PC-9 (cell line): ENCODE results near the gene DOCK1. TPM values are rescaled to one million over a fixed set of nuclear protein-coding genes. Genes with fewer than 3 reads are reported as not detected.

Source experiments
- BruUV-seq: library from RNA; stranded (reverse); fragments of 400-500 nt; replicated peaks from 2 replicates; lab custom pipeline; 2021; lab: Mats Ljungman, UMichigan
- CTCF ChIA-PET: fragments of 300-600 bp; sonication (Branson Sonifier 250); formaldehyde crosslinking; loops from one replicate; lab custom pipeline; 2022; ENCODE audit warnings: antibody characterized with exemption; lab: Charles Lee
- POLR2A ChIA-PET: fragments of 300-600 bp; sonication (Branson Sonifier 250); formaldehyde crosslinking; loops from one replicate; lab custom pipeline; 2022; ENCODE audit warnings: antibody characterized with exemption; ENCODE audit not compliant: unreplicated experiment; lab: Charles Lee
- DNase-seq, 2 experiments: peaks; one replicate each; pipeline versions ENCODE4 v3.0.0 to v3.0.0-alpha.2; 2015 to 2022; ENCODE audit warnings: mixed read lengths in 1 of 2
- H2AFZ ChIP-seq: fragments of 200-600 bp; sonication (generic); 2 replicates; pipeline ENCODE4 v1.8.1; 2017; ENCODE audit warnings: antibody characterized with exemption
- H3F3A ChIP-seq: fragments of 200-600 bp; sonication (generic); 2 replicates; pipeline ENCODE4 v1.8.1; 2017; ENCODE audit warnings: antibody characterized with exemption, mild to moderate bottlenecking, low read depth; ENCODE audit not compliant: insufficient read depth
- H3K27ac ChIP-seq: fragments of 200-600 bp; sonication (generic); 2 replicates; pipeline ENCODE4 v1.6.1; 2016; ENCODE audit warnings: mixed run types
- H3K27me3 ChIP-seq: fragments of 200-600 bp; sonication (generic); 2 replicates; pipeline ENCODE4 v1.6.1; 2016; ENCODE audit warnings: low read depth, mixed run types; ENCODE audit not compliant: insufficient read depth
- H3K36me3 ChIP-seq: fragments of 200-600 bp; sonication (generic); 2 replicates; pipeline ENCODE4 v1.6.1; 2016; ENCODE audit warnings: low read depth, mixed run types
- H3K4me1 ChIP-seq: fragments of 200-600 bp; sonication (generic); replicated peaks from 2 replicates; pipeline ENCODE4 v1.6.1; 2016; ENCODE audit warnings: mixed run types; ENCODE audit not compliant: insufficient read depth
- H3K4me2 ChIP-seq: fragments of 200-600 bp; sonication (generic); 2 replicates; pipeline ENCODE4 v1.6.1; 2017; ENCODE audit warnings: mixed run types
- H3K4me3 ChIP-seq: fragments of 200-600 bp; sonication (generic); 2 replicates; pipeline ENCODE4 v1.6.1; 2016; ENCODE audit warnings: mixed run types
- H3K79me2 ChIP-seq: fragments of 200-600 bp; sonication (generic); 2 replicates; pipeline ENCODE4 v1.6.1; 2017; ENCODE audit warnings: low read depth, mixed run types
- H3K9me2 ChIP-seq: fragments of 200-600 bp; sonication (generic); 2 replicates; pipeline ENCODE4 v1.8.1; 2017; ENCODE audit warnings: mild to moderate bottlenecking; ENCODE audit not compliant: insufficient read depth
- H3K9me3 ChIP-seq: fragments of 200-600 bp; sonication (generic); 2 replicates; pipeline ENCODE4 v1.8.1; 2016; ENCODE audit warnings: low read depth; ENCODE audit not compliant: insufficient read depth
- H4K20me1 ChIP-seq: fragments of 200-600 bp; sonication (generic); 2 replicates; pipeline ENCODE4 v1.8.1; 2017; ENCODE audit not compliant: insufficient read depth
- CTCF ChIP-seq: fragments of 200-600 bp; sonication (generic); conservative IDR thresholded peaks from 2 replicates; pipeline ENCODE4 v1.6.1; 2017; ENCODE audit warnings: mixed run types, antibody characterized with exemption, mild to moderate bottlenecking, moderate library complexity
- EZH2 ChIP-seq: fragments of 200-600 bp; sonication (generic); IDR thresholded peaks from 2 replicates; pipeline ENCODE4 v1.8.0; 2017; ENCODE audit warnings: antibody characterized with exemption, low read depth
- intact Hi-C: fragments of 100-400 bp; cut with micrococcal nuclease; formaldehyde crosslinking; loops from one replicate; pipeline ENCODE4 v1.10.0; 2022; ENCODE audit not compliant: unreplicated experiment
- total RNA-seq: library from RNA; stranded (reverse); gene quantifications from 2 replicates; pipeline ENCODE4 v1.2.3, GENCODE V29; 2021

Gene DOCK1
- total RNA-seq, 1 experiment from 2014 or later = 24.8 TPM

DNA sequence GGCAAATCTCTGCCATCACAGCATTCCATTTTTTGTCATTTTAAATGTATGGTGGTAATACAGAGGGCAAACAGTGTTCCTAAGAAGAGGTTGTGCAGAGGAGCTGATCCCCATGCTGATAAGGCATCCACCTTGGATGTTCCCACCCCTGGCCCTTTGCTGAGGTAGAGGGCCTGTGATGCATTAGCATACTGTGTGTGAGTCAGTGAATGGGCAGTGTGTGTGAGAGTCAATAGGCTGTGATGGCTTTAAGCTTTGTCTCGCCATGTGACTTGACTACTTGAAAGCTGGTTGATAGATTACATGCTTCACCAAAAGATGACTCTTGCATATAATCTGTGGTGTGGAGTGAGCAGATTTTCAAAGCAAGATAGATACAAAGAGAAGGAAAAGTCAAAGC, 209.9 kb downstream of the DOCK1 start:
- no peak overlapping the region for H3K27ac ChIP-seq
- no peak overlapping the region for H2AFZ ChIP-seq
- POLR2A ChIA-PET = no interaction called here
- DNase-seq = no peak
- intact Hi-C loops = no loop called here
- H3K36me3 ChIP-seq = no peaks in the 10 kb centered on the region
- H3F3A ChIP-seq = no peaks in the 10 kb centered on the region
- 0 out of 2 replicates have a peak, but pooled peaks cover 7% of the 10 kb centered on the region for H4K20me1 ChIP-seq
- no peaks in the 10 kb centered on the region for H3K27me3 ChIP-seq
- H3K4me3 ChIP-seq = no peak overlapping the region
- H3K9me2 ChIP-seq = no peaks in the 10 kb centered on the region
- no peaks in the 10 kb centered on the region for H3K9me3 ChIP-seq
- H3K4me1 ChIP-seq = no peaks in the 10 kb centered on the region
- no peak overlapping the region for H3K4me2 ChIP-seq
- no peaks in the 10 kb centered on the region for H3K79me2 ChIP-seq
- TF ChIP-seq CTCF = no peak
- TF ChIP-seq EZH2 = no peak
- BruUV-seq = no TSS peak
- CTCF ChIA-PET = no interaction called here

DNA sequence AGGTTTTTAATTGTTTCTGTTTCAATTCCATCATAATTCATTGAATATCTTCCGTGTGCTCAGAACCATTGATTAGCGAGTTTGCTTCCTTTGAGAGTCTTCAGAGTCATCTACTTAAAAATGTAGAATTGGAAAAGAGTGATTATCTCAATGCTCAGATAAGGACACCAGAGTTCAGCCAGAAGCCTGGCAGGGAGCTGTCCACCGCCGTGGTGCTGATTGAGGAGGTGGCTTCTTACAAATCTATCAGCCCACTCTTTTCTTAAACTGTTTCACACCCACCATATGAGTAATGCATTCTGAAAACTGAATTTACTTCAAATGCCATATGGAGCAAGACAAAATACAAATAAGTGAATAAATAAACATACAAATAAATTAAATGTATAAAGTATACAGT, 211.9 kb downstream of the DOCK1 start:
- H3K9me2 ChIP-seq = no peaks in the 10 kb centered on the region
- no peak overlapping the region for H2AFZ ChIP-seq
- H3K27me3 ChIP-seq = no peaks in the 10 kb centered on the region
- CTCF ChIA-PET = no interaction called here
- 0 out of 2 replicates have a peak, but pooled peaks cover 7% of the 10 kb centered on the region for H4K20me1 ChIP-seq
- TF ChIP-seq EZH2 (no peak), CTCF (no peak)
- no TSS peak for BruUV-seq
- H3K9me3 ChIP-seq = no peaks in the 10 kb centered on the region
- H3F3A ChIP-seq = no peaks in the 10 kb centered on the region
- peak in 1 of 2 experiments; percentile 25 for DNase-seq
- no peak overlapping the region for H3K4me3 ChIP-seq
- no peaks in the 10 kb centered on the region for H3K36me3 ChIP-seq
- H3K79me2 ChIP-seq = no peaks in the 10 kb centered on the region
- H3K4me1 ChIP-seq = no peaks in the 10 kb centered on the region
- intact Hi-C loops = no loop called here
- no peak overlapping the region for H3K27ac ChIP-seq
- no peak overlapping the region for H3K4me2 ChIP-seq
- POLR2A ChIA-PET = no interaction called here

- BruUV-seq = no TSS peak
- no peak overlapping the region for H2AFZ ChIP-seq
- ChIA-PET POLR2A (no interaction called here), CTCF (no interaction called here)
- no peak overlapping the region for H3K27ac ChIP-seq
- intact Hi-C loops = no loop called here
- no peak for TF ChIP-seq CTCF
- TF ChIP-seq EZH2 = no peak
- no peaks in the 10 kb centered on the region for H3F3A ChIP-seq
- no peaks in the 10 kb centered on the region for H3K9me3 ChIP-seq
- no peaks in the 10 kb centered on the region for H3K36me3 ChIP-seq
- H3K27me3 ChIP-seq = no peaks in the 10 kb centered on the region
- no peak overlapping the region for H3K4me3 ChIP-seq
- no peaks in the 10 kb centered on the region for H3K9me2 ChIP-seq
- H3K4me1 ChIP-seq = no peaks in the 10 kb centered on the region
- no peak overlapping the region for H3K4me2 ChIP-seq
- 0 out of 2 replicates have a peak, but pooled peaks cover 7% of the 10 kb centered on the region for H4K20me1 ChIP-seq
- H3K79me2 ChIP-seq = no peaks in the 10 kb centered on the region
- no peak for DNase-seq
Measured at GRCh38 chr10:127118034-127118433, 212.8 kb downstream of the DOCK1 start.
